ENCODE data around the gene NT5DC1. TPM values are rescaled to one million over a fixed set of nuclear protein-coding genes. Genes with fewer than 3 reads are reported as not detected.

The NT5DC1 gene
- total RNA-seq, 2 experiments from 2014 or later = 30.2 to 31.7 TPM

GRCh38 chr6:116218866-116219265 lies 118.2 kb downstream of the NT5DC1 start:
- Mint-ChIP-seq H3K36me3 (ENCODE audit: low read depth) (no peaks in the 10 kb centered on the region), H3K4me1 (no peaks in the 10 kb centered on the region), H3K9me3 (no peaks in the 10 kb centered on the region), H3K27ac (no peak overlapping the region), H3K27me3 (no peaks in the 10 kb centered on the region), H3K4me3 (no peak overlapping the region)
- ChIA-PET CTCF (interaction anchor here (1.0 to 1.2 kb wide), 2 partner anchors 14 to 61 kb away, joined by 3 read pairs; partner anchors contain the start of gene TSPYL1), POLR2A (no interaction called here)
- no peak for DNase-seq

DNA sequence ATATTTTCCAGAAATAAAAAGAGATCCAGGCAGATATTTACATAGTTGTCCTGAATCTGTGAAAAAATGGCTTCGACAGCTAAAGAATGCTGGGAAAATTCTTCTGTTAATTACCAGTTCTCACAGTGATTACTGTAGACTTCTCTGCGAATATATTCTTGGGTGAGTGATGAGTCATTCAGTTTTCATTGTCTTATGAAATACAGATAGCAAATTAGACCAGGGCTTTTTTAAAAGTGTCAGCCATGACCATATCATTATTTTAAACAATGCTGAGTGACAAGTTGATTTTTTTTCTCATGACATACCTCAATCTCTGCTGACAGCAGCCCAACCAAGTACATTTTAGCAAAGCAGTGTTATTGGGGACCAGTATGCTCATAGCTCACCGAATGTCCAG lies 120.4 kb downstream of the NT5DC1 start:
- Mint-ChIP-seq H3K36me3 (ENCODE audit: low read depth) (no peaks in the 10 kb centered on the region), H3K4me1 (no peaks in the 10 kb centered on the region), H3K9me3 (no peaks in the 10 kb centered on the region), H3K4me3 (no peak overlapping the region), H3K27ac (no peak overlapping the region), H3K27me3 (no peaks in the 10 kb centered on the region)
- no peak for DNase-seq
- ChIA-PET CTCF (no interaction called here), POLR2A (interaction anchor here (0.7 kb wide), 1 partner anchor 11 kb away, joined by 4 read pairs; no protein-coding TSS in a partner anchor)

- no peak overlapping the region for H3K27ac Mint-ChIP-seq
- no peaks in the 10 kb centered on the region for H3K36me3 Mint-ChIP-seq (ENCODE audit: low read depth)
- ChIA-PET CTCF (no interaction called here), POLR2A (no interaction called here)
- H3K9me3 Mint-ChIP-seq = no peaks in the 10 kb centered on the region
- no peaks in the 10 kb centered on the region for H3K27me3 Mint-ChIP-seq
- no peak overlapping the region for H3K4me3 Mint-ChIP-seq
- no peak for DNase-seq
- H3K4me1 Mint-ChIP-seq = no peaks in the 10 kb centered on the region
These were observed 121.3 kb downstream of the NT5DC1 start for GRCh38 chr6:116221911-116222310.

- H3K27me3 Mint-ChIP-seq = no peaks in the 10 kb centered on the region
- ChIA-PET POLR2A (no interaction called here), CTCF (no interaction called here)
- no peak overlapping the region for H3K27ac Mint-ChIP-seq
- H3K4me1 Mint-ChIP-seq = no peaks in the 10 kb centered on the region
- H3K36me3 Mint-ChIP-seq (ENCODE audit: low read depth) = no peaks in the 10 kb centered on the region
- DNase-seq = no peak
- no peak overlapping the region for H3K4me3 Mint-ChIP-seq
- H3K9me3 Mint-ChIP-seq = no peaks in the 10 kb centered on the region
These were observed 122.7 kb downstream of the NT5DC1 start for GRCh38 chr6:116223355-116223754.

DNA sequence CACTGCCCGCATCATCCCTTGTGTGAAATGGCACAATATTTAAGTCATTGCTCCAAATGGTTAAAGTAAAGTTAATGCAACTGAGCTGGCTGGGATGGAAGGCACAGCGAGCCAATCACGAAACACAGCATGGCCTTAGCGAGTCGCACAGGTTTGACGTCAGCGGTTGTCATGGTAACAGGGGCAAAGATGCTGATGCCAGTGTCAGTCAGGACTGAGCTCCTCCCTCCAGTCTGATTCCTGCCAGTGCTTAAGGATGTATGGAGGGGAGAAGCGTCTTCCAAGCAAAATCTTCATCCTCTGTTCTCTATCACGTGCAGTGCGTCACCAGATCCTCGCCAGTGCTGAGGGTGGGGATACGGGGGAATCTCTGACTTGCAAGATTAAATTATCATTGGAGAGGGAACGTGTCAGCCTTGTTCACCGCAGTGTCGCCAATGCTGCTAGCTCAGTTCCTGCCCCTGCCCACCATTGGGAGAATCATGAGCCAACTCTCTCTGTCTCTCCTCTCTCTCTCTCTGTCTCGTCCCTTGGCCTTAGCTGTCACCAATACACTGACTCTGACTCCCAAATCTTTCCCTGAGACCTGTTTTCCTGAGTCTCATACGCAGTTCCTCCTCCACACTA lies 128.7 kb downstream of the NT5DC1 start:
- POLR2A ChIA-PET = no interaction called here
- Mint-ChIP-seq H3K27me3 (no peaks in the 10 kb centered on the region), H3K27ac (peak overlapping the region; percentile 26), H3K36me3 (ENCODE audit: low read depth) (no peaks in the 10 kb centered on the region), H3K4me3 (no peak overlapping the region), H3K4me1 (no peaks in the 10 kb centered on the region), H3K9me3 (no peaks in the 10 kb centered on the region)
- CTCF ChIA-PET = interaction anchor here (1.1 to 1.4 kb wide), 2 partner anchors 10 to 11 kb away, joined by 4 to 5 read pairs; no protein-coding TSS in a partner anchor
- DNase-seq = peak; percentile 19

- Mint-ChIP-seq H3K36me3 (ENCODE audit: low read depth) (no peaks in the 10 kb centered on the region), H3K4me3 (no peak overlapping the region), H3K27me3 (no peaks in the 10 kb centered on the region), H3K4me1 (no peaks in the 10 kb centered on the region), H3K27ac (no peak overlapping the region), H3K9me3 (no peaks in the 10 kb centered on the region)
- POLR2A ChIA-PET = no interaction called here
- no peak for DNase-seq
- CTCF ChIA-PET = interaction anchor here (0.7 kb wide), 1 partner anchor 119 kb away, joined by 3 read pairs; no protein-coding TSS in a partner anchor
These were observed 134.0 kb downstream of the NT5DC1 start for GRCh38 chr6:116234689-116235088.

GRCh38 chr6:116238083-116238482 lies 137.4 kb downstream of the NT5DC1 start:
- POLR2A ChIA-PET = no interaction called here

DNA sequence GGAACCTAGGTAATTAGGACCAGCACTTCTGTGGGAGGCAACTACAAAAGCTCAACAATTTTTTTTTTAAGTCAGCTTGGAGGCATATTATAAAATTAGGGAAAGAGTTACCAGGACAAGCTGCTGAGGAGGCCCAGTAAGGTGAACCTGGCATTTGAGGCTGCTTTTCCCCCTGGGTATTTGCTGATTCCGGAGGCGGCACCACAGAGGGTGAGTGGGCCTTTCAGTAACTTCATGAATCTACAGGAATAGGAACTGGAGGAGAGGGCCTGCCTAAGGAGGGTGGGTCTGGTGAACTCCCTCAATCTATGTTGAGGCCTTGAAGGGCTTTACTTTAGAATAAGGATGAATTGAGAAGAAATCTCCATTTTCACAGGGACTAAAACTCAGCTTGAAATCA lies 138.6 kb downstream of the NT5DC1 start:
- POLR2A ChIA-PET = no interaction called here
- DNase-seq = no peak
- Mint-ChIP-seq H3K4me1 (no peaks in the 10 kb centered on the region), H3K36me3 (ENCODE audit: low read depth) (no peaks in the 10 kb centered on the region), H3K4me3 (no peak overlapping the region), H3K9me3 (no peaks in the 10 kb centered on the region), H3K27me3 (no peaks in the 10 kb centered on the region), H3K27ac (no peak overlapping the region)
- CTCF ChIA-PET = interaction anchor here (1.3 kb wide), 1 partner anchor 10 kb away, joined by 5 read pairs; no protein-coding TSS in a partner anchor

More at GRCh38 chr6:116238083-116238482, 137.4 kb downstream of the NT5DC1 start:
- no peak overlapping the region for H3K4me3 Mint-ChIP-seq
- CTCF ChIA-PET = interaction anchor here (0.7 kb wide), 2 partner anchors 153 to 303 kb away, joined by 3 to 4 read pairs; no protein-coding TSS in a partner anchor
- no peak overlapping the region for H3K27ac Mint-ChIP-seq
- H3K9me3 Mint-ChIP-seq = no peaks in the 10 kb centered on the region
- H3K27me3 Mint-ChIP-seq = no peaks in the 10 kb centered on the region
- DNase-seq = no peak
- no peaks in the 10 kb centered on the region for H3K36me3 Mint-ChIP-seq (ENCODE audit: low read depth)
- no peaks in the 10 kb centered on the region for H3K4me1 Mint-ChIP-seq

- ChIA-PET CTCF (interaction anchor here (1.3 kb wide), 1 partner anchor 11 kb away, joined by 5 read pairs; no protein-coding TSS in a partner anchor), POLR2A (no interaction called here)
- no peak for DNase-seq
- Mint-ChIP-seq H3K27ac (no peak overlapping the region), H3K4me1 (no peaks in the 10 kb centered on the region), H3K27me3 (no peaks in the 10 kb centered on the region), H3K4me3 (no peak overlapping the region), H3K36me3 (ENCODE audit: low read depth) (no peaks in the 10 kb centered on the region), H3K9me3 (no peaks in the 10 kb centered on the region)
These were observed 139.2 kb downstream of the NT5DC1 start for GRCh38 chr6:116239856-116240255.

GRCh38 chr6:116244284-116244683 lies 143.6 kb downstream of the NT5DC1 start:
- no peak for DNase-seq
- CTCF ChIA-PET = no interaction called here
- H3K4me1 Mint-ChIP-seq = peaks cover 2% of the 10 kb centered on the region
- POLR2A ChIA-PET = no interaction called here
- H3K27ac Mint-ChIP-seq = no peak overlapping the region
- H3K27me3 Mint-ChIP-seq = no peaks in the 10 kb centered on the region
- peaks cover 2% of the 10 kb centered on the region for H3K36me3 Mint-ChIP-seq (ENCODE audit: low read depth)
- no peak overlapping the region for H3K4me3 Mint-ChIP-seq
- H3K9me3 Mint-ChIP-seq = no peaks in the 10 kb centered on the region

DNA sequence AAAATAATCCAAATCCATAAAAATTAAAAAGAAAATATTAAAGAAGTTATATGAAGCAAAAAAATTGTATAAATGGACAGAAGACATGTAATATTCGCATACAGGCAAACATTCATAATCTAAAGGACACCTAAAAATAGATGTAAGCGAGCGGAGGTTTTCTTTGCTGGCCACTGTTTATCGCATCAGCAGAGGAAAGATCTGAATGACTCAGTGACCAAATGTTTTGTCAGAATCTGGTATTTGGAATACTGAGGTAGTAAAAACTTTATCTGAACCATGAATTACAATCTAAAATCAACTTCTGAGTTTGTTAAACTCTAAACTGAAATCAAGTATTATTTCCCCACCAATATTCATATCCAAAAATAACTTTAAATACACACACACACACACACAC lies 145.4 kb downstream of the NT5DC1 start:
- Mint-ChIP-seq H3K27ac (no peak overlapping the region), H3K36me3 (ENCODE audit: low read depth) (peaks cover 11% of the 10 kb centered on the region), H3K27me3 (no peaks in the 10 kb centered on the region), H3K9me3 (no peaks in the 10 kb centered on the region), H3K4me1 (peaks cover 2% of the 10 kb centered on the region), H3K4me3 (no peak overlapping the region)
- DNase-seq = no peak
- ChIA-PET CTCF (interaction anchor here (0.5 kb wide), 1 partner anchor 184 kb away, joined by 4 read pairs; no protein-coding TSS in a partner anchor), POLR2A (no interaction called here)

GRCh38 chr6:116247285-116247684 lies 146.6 kb downstream of the NT5DC1 start:
- Mint-ChIP-seq H3K36me3 (ENCODE audit: low read depth) (peaks cover 18% of the 10 kb centered on the region), H3K27me3 (no peaks in the 10 kb centered on the region), H3K4me3 (no peak overlapping the region), H3K27ac (no peak overlapping the region), H3K4me1 (peaks cover 2% of the 10 kb centered on the region), H3K9me3 (no peaks in the 10 kb centered on the region)
- DNase-seq = no peak
- ChIA-PET CTCF (no interaction called here), POLR2A (no interaction called here)

GRCh38 chr6:116248577-116248976 lies 147.9 kb downstream of the NT5DC1 start:
- ChIA-PET POLR2A (no interaction called here), CTCF (no interaction called here)
- peaks cover 20% of the 10 kb centered on the region for H3K36me3 Mint-ChIP-seq (ENCODE audit: low read depth)
- no peak overlapping the region for H3K4me3 Mint-ChIP-seq
- no peaks in the 10 kb centered on the region for H3K9me3 Mint-ChIP-seq
- no peaks in the 10 kb centered on the region for H3K27me3 Mint-ChIP-seq
- no peak overlapping the region for H3K27ac Mint-ChIP-seq
- DNase-seq = no peak
- H3K4me1 Mint-ChIP-seq = peaks cover 2% of the 10 kb centered on the region

Data from activated CD4-positive, alpha-beta T cell treated with anti-CD3 and anti-CD28 coated beads, Interleukin-2, amount 10 ng/mL, durations not matched to agents 7 days and 5 days (primary cell).